HG03039 (cell line): ENCODE data around the gene SUSD6.
"Not testable (repeated sequence)": the region's sequence is repeated elsewhere in the genome, so short reads cannot be mapped to it uniquely, and the experiment has no call there.

ENCODE experiments used
- ATAC-seq: cut with Tn5 transposase; IDR thresholded peaks from one replicate; pipeline ENCODE4 v1.9.1; 2021; ENCODE audit warnings: mild to moderate bottlenecking, moderate library complexity; ENCODE audit not compliant: unreplicated experiment

The SUSD6 gene

DNA sequence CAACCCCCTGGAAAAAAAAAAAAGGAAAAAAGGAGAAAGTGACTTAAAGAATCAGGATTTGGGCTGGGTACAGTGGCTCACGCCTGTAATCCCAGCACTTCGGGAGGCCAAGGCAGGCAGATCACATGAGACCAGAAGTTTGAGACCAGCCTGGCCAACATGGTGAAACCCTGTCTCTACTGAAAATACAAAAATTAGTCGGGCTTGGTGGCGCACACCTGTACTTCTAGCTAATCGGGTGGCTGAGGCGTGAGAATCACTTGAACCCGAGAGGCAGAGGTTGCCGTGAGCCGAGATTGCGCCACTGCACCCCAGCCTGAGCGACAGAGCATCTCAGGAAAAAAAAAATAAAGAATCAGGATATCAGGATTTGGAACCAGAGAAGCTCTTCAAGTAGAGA, 36.2 kb downstream of the SUSD6 start:
- ATAC-seq: not testable (repeated sequence)

- ATAC-seq: no peak
Observed at GRCh38 chr14:69648480-69649451, 37.4 kb downstream of the SUSD6 start.

DNA sequence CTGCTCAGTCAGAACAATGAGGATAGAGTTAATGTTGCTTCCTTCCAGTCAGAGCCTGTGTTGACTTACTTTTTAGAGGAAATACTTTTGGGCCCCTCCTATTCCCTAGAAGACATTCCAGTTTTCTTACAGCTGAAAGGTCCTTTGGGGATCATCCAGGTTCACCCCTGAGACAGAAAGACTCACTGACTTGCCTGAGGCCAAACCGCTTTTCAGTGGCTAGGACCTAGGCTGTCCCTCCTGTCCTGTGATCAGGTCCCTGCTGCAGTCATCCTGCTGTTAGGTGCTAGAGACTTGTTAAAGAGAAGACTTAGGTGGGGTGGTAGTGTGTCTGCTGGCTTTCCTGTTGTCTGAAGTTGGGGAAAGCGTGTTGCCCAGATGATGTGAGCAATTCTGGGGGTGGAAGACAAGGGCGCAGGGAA, 39.6 kb downstream of the SUSD6 start:
- ATAC-seq: no peak

DNA sequence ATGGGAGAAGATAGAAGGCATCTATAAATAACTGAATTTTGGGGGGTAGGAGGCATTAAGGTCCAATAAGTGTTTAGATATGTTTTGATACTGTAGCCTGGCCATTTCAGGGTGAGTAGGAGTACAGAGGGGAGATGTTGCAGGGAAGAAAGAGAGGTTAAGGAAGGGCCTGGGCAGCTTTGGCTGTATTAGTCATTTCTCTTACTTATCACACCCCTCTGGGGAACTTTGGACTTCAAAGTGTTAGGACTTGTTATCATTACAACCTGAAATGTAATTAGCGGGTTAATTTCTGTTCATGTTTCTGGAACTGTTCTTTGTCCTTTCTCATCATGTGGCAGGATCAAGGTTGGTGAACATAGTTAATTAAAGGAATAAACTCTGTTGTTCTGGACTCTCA, 40.3 kb downstream of the SUSD6 start:
- ATAC-seq: no peak

DNA sequence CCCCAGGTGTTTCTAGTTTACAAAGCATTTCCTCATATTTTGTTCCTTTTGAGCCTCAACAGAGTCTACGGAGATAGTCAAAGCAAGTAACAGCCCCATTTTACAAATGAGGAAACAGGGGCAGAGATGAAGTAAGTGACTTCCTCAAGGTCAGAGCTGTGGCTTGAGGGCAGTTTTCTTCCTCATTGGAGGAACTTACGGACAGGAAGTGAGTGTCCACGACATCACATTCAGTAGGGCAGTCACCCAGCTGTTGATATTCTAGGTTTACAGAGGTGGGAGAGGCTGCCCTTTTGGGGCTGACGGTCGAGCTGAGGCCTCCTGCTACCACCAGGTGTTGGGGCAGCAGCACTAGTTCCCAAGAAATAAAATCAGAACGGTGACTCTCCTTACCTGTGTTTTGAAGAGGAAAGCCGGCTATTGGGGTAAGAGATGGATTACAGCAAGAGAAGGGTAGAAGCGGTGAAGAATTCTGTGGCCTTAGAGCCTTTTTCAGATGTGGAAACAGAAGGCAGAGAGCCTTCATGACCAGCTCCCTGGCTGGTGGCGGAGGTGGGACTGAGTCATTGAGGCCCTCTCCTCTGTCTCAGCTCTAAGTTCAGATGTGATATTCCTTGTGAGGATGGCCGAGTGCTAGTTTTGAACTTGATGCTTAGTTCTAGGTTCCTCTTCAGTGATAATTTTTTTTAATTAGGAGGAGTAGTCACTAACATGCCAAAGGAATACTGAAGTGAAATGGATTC, 41.7 kb downstream of the SUSD6 start:
- ATAC-seq: no peak

DNA sequence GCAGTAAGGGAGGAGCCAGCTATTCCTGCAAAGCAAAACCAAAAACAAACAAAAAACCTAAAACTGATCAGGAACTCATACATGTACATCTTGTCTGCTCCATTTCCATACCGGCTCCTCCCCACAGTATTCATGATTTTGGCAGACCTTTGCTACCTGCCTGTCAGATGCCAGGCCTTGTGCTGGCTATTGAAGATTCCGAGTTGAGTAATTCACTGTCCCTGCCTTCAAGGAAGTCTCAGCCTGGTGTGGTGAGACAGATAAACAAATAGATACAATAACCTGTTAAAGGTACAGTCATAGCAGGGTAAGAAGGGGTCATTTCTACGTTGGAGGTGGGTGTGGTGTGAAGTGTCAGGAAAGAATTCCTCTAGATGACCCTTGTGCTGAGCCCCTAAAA, 42.7 kb downstream of the SUSD6 start:
- no peak for ATAC-seq

DNA sequence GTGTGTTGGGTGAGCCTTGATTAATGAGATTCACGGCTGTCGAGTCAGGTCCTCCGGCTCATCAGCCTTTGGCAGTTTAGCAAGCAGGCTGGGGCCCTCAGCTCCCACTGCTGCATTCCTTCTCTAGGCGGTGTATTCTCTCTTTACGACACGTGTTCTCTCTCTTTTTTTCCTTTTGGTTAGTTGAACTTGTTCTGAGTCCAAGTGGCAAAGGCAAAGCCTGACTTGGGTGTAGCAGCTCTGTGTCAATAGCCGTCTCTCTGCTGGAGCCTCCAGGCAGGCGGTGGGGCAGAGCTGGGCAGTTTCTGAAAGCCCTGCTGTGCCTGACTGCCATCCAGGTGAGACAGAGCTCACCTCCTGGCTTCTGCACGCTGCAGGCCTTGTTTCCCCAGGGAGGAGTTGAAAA, 46.6 kb downstream of the SUSD6 start:
- no peak for ATAC-seq

DNA sequence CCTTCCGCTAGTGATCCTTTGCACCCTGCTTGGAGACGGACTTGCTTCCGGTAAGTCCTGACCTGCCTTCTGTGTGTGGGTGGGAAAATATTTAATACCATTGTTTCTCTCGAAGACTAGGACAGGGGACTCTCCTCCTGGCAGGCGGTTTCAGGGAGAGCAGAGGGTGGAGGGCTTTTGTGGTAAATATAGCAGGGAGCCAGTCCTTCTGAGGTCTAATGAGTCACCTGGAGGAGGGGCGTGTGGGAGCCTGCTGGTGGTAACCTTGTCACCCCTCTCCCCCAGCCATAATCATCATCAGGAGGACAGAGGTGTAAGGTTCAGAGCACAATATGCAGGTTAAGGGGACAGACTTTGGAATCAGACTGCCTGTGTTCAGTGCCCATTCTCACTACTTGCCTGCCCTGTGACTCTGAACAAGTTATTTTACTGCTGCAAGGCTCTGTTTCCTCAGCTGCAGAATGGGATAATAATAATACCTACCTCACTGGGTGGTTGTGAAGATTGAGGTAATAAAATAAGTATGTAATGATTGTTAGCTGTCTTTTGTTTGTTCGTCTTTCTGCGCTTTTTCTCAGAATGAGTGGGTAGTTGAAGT, 47.4 kb downstream of the SUSD6 start:
- ATAC-seq: no peak

DNA sequence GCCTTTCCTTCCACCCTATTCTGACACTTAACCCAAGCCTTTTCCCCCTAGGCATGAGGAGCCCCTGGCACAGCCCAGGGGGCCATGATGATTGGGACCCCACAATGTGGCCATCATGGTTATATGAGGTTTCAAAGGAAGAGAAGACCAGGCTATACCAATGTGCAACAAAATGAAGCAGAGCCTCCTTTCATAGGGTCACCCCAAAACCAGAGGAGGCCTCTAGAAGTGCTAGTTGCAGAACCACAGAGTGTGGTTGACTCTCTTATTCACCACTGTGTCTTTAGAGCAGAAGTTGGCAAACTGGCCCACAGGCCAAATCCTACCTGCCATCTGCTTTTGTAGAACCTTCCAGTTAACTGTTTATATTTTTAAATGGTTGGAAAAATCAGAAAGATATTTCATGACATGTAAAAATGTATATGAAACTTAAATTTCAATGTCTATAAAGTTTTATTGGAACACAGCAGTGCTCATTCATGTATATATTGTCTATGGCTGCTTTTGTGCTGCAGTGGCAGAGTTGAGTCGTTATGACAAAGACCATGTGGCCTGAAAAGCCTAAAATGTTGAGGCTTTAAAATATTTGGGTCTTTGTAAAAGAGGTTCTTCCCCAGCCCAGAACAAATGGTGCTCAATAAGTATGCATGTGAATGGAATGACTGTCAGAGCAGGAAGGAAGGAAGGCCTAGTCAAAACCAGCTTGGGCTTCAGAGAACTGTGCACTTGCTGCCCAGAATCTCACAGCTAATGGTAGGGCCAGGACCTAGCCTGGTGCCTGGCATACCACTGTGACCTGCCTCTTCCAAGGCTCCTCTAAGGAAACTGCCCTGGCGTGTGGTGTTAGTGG, 49.2 kb downstream of the SUSD6 start:
- ATAC-seq: no peak

DNA sequence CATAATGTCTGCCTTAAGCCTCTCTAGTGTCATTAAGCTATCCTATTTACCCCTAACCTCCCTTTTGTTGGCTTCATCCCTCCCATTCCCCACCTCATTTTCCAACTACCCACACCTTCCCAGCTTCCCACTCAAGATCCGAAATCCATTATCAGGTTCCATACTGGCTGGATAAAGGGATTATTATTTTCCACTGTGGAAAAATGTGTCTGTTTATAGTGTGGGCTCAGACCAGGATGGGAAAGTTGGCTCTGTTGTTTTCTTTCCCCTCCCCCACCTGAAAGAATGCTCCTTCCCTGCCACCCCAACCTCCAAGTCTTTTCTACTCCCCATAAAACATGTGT, 49.8 kb downstream of the SUSD6 start:
- ATAC-seq: no peak

- ATAC-seq: no peak
Observed at GRCh38 chr14:69662636-69663299, 51.4 kb downstream of the SUSD6 start.

- no peak for ATAC-seq
Observed at GRCh38 chr14:69663300-69663643, 51.9 kb downstream of the SUSD6 start.

DNA sequence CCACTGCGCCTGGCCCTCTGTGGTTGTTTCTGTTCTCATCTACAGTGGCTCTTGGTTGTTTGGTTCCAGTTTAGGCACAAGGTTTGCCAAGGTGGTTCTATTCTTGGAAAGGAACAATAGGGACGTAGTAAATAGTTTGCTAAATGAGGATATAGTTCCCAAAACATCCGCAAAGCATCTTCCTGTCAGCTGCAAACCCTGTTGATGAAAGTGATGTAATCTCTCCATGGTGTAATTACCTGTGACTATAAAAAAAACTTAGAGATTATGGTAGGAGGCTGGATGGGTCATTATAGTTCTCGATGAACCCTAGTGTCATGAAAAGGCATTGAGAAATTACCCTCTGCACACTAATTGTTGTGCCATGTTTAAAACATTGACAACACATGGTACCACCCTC, 52.9 kb downstream of the SUSD6 start:
- ATAC-seq: no peak

GRCh38 chr14:69664865-69665526, 53.6 kb downstream of the SUSD6 start:
- no peak for ATAC-seq

DNA sequence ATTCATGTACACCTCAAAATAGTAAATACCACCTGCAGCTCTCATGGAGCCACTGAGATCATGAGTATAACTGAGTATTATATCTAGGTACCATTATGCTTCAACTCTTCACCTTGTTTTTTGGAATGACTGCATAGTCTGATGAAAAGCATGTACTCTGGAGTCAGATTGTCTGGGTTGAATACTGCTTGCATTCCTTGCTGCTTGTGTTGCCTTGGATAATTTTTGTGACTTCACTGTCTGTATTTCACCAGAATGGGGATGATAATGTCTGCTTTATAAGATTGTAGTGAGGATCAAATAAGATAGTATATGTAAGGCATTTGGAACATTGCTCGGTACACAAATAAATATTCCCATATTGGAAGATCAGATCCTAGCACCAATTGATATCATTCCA, 54.2 kb downstream of the SUSD6 start:
- ATAC-seq: no peak

GRCh38 chr14:69666112-69666511, 54.7 kb downstream of the SUSD6 start:
- no peak for ATAC-seq

- ATAC-seq: no peak
Observed at GRCh38 chr14:69666690-69667211, 55.4 kb downstream of the SUSD6 start.

- peak; percentile 35 for ATAC-seq
Observed at GRCh38 chr14:69667938-69668335, 56.5 kb downstream of the SUSD6 start.

DNA sequence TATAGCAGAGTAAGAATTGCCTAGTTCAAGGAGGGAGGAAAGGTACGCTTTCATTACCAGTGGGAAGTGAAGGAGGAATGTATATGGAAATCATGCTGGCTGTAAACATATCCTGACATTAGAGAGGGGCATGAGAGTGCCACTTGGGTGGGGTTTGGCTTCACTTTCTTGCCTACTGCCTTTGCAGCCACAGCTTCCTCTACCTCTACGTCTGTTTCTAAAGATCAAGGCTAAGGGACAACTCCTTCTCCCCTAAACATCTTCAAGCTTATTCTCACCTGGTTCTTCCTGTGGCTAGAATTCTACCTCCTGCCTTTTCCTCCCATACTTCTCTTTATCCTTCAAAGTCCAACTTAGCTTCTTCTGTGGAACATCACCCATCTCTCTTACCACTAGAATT, 58.0 kb downstream of the SUSD6 start:
- ATAC-seq: no peak

DNA sequence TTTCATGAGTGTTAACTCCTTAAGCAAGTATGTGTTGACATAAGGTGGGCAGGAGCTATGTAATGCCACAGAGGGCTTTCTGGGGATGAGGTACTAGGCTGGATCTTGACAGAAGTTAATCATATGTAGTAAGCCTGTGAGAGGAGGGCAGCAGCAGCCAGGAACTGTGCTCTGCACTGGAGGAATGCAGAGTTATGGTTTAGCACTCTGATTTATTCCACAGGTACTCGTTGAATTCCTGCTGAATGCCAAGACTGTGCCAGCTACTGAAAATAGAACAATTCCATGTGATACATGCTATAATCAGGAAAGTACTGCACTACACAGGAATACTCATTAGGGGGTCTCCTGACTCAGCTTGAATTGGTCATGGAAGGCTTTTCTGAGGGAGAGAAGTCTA, 58.7 kb downstream of the SUSD6 start:
- no peak for ATAC-seq
